HepG2 (cell line): ENCODE measurements around the gene CHD9. TPM values are rescaled to one million over a fixed set of nuclear protein-coding genes. Genes with fewer than 3 reads are reported as not detected.

Experiments
- ARNTL ChIP-seq: sonication (generic); formaldehyde crosslinking; IDR thresholded peaks from 2 replicates; pipeline ENCODE4 v1.4.0; 2020; ENCODE audit warnings: mild to moderate bottlenecking, missing genetic modification reagents
- ATAD3A ChIP-seq: sonication (generic); formaldehyde crosslinking; IDR thresholded peaks from 2 replicates; pipeline ENCODE4 v1.4.0; 2020; ENCODE audit warnings: missing genetic modification reagents
- BRCA1 ChIP-seq: sonication (generic); formaldehyde crosslinking; IDR thresholded peaks from 2 replicates; pipeline ENCODE4 v1.4.0; 2020; ENCODE audit warnings: missing genetic modification reagents
- EZH2 ChIP-seq: conservative IDR thresholded peaks from 2 replicates; pipeline ENCODE4 v1.6.1; 2012; ENCODE audit warnings: mild to moderate bottlenecking, low read depth, low read length, moderate library complexity
- GMEB1 ChIP-seq: sonication (generic); formaldehyde crosslinking; IDR thresholded peaks from 2 replicates; pipeline ENCODE4 v1.5.1; 2020; ENCODE audit warnings: missing genetic modification reagents, mild to moderate bottlenecking, borderline replicate concordance
- HINFP ChIP-seq: sonication (generic); formaldehyde crosslinking; IDR thresholded peaks from 2 replicates; pipeline ENCODE4 v1.4.0; 2020; ENCODE audit warnings: low read depth, mild to moderate bottlenecking, missing genetic modification reagents
- KDM5B ChIP-seq: sonication (generic); formaldehyde crosslinking; IDR thresholded peaks from 2 replicates; pipeline ENCODE4 v1.4.0; 2020; ENCODE audit warnings: missing genetic modification reagents, mild to moderate bottlenecking, borderline replicate concordance
- KLF11 ChIP-seq: IDR thresholded peaks from 2 replicates; pipeline ENCODE4 v1.6.1; 2016; ENCODE audit warnings: missing compliant biosample characterization
- LCORL ChIP-seq, 2 experiments: fragments of 450-650 bp in 1 of 2; sonication (generic) in 1 of 2; formaldehyde crosslinking in 1 of 2; IDR thresholded peaks; 2 replicates each; pipeline versions ENCODE4 v1.5.0 to v1.6.1; 2017 to 2020; ENCODE audit warnings: antibody characterized with exemption in 1 of 2, missing genetic modification reagents in 1 of 2
- MTA3 ChIP-seq: sonication (generic); formaldehyde crosslinking; IDR thresholded peaks from 2 replicates; pipeline ENCODE4 v1.4.0; 2020; ENCODE audit warnings: missing genetic modification reagents
- MZF1 ChIP-seq: sonication (generic); formaldehyde crosslinking; IDR thresholded peaks from 2 replicates; pipeline ENCODE4 v1.8.1; 2023; ENCODE audit warnings: mild to moderate bottlenecking, missing genetic modification reagents, borderline replicate concordance
- NAIF1 ChIP-seq: sonication (generic); formaldehyde crosslinking; IDR thresholded peaks from 2 replicates; pipeline ENCODE4 v1.5.0; 2020; ENCODE audit warnings: mild to moderate bottlenecking, missing genetic modification reagents, borderline replicate concordance
- NCOA5 ChIP-seq: sonication (generic); formaldehyde crosslinking; IDR thresholded peaks from 2 replicates; pipeline ENCODE4 v1.4.0; 2020; ENCODE audit warnings: missing genetic modification reagents
- POLR2AphosphoS5 ChIP-seq: IDR thresholded peaks from 2 replicates; pipeline ENCODE4 v1.6.1; 2012; ENCODE audit warnings: low read depth, low read length
- RCOR2 ChIP-seq: IDR thresholded peaks from 2 replicates; pipeline ENCODE4 v1.6.1; 2016; ENCODE audit warnings: missing biosample characterization, missing genetic modification reagents
- SMAD1 ChIP-seq: sonication (generic); formaldehyde crosslinking; IDR thresholded peaks from 2 replicates; pipeline ENCODE4 v1.4.0; 2020; ENCODE audit warnings: missing genetic modification reagents, low read depth, mild to moderate bottlenecking, borderline replicate concordance
- SNRNP70 ChIP-seq: fragments of 200-400 bp; formaldehyde crosslinking; IDR thresholded peaks from 2 replicates; pipeline ENCODE4 v1.6.1; 2017; ENCODE audit warnings: mild to moderate bottlenecking, low read depth, low read length, moderate library complexity
- SSRP1 ChIP-seq: IDR thresholded peaks from 2 replicates; pipeline ENCODE4 v1.6.1; 2016; ENCODE audit warnings: control low read depth
- TP53 ChIP-seq: sonication (generic); formaldehyde crosslinking; conservative IDR thresholded peaks from 2 replicates; pipeline ENCODE4 v1.4.0; 2020; ENCODE audit warnings: missing genetic modification reagents
- ZNF552 ChIP-seq: sonication (generic); formaldehyde crosslinking; IDR thresholded peaks from 2 replicates; pipeline ENCODE4 v1.9.0; 2022; ENCODE audit warnings: missing genetic modification reagents, mild to moderate bottlenecking, borderline replicate concordance
- ZNF713 ChIP-seq: sonication (generic); formaldehyde crosslinking; IDR thresholded peaks from 2 replicates; pipeline ENCODE4 v1.4.0; 2020; ENCODE audit warnings: mild to moderate bottlenecking, missing genetic modification reagents
- ZNF720 ChIP-seq: sonication (generic); formaldehyde crosslinking; IDR thresholded peaks from 2 replicates; pipeline ENCODE4 v1.4.0; 2020; ENCODE audit warnings: missing genetic modification reagents
- ZNF841 ChIP-seq: sonication (generic); formaldehyde crosslinking; IDR thresholded peaks from 2 replicates; pipeline ENCODE4 v1.8.1; 2023; ENCODE audit warnings: missing genetic modification reagents, borderline replicate concordance
- ZSCAN25 ChIP-seq: sonication (generic); formaldehyde crosslinking; IDR thresholded peaks from 2 replicates; pipeline ENCODE4 v1.8.0; 2022; ENCODE audit warnings: mild to moderate bottlenecking, missing genetic modification reagents
- polyA plus RNA-seq, 8 experiments: library from polyadenylated mRNA; depleted of rRNA in 3 of 8; stranded (reverse) in 7 of 8; unstranded in 1 of 8; fragments of >200 nt; fragmentation: Illumina TruSeq in 4 of 8; extraction: Trizol in 4 of 8; gene quantifications; 2 replicates each; pipeline versions ENCODE4 v1.2.1 to v1.2.3, GENCODE V29; 2011 to 2016; ENCODE audit warnings: low read depth in 4 of 8, missing spikeins in 1 of 8, mixed read lengths in 1 of 8; ENCODE audit not compliant: insufficient read depth in 1 of 8
- total RNA-seq, 5 experiments: library from RNA; depleted of rRNA; stranded (reverse); fragments of >200 nt; fragmentation: Illumina TruSeq; extraction: Trizol; gene quantifications; 2 replicates each; pipeline ENCODE4 v1.2.3, GENCODE V29; 2016; ENCODE audit warnings: low read depth in 1 of 5
- TF ChIP-seq, protein P1 (sequence below): sonication (generic); formaldehyde crosslinking; conservative IDR thresholded peaks from 2 replicates; pipeline ENCODE4 v1.4.0; 2020; ENCODE audit warnings: missing genetic modification reagents

CHD9 gene
- total and polyA plus RNA-seq, 2 of the 13 experiments (the other 11 are each of a cell fraction or from before 2014, with no cell fraction given), result 23.4 to 27.7 TPM

- peak; percentile 86 for TF ChIP-seq GMEB1 (CRISPR knock-in tag)
- no peak for TF ChIP-seq ARNTL (CRISPR knock-in tag)
- peak; percentile 87 for TF ChIP-seq KLF11 (CRISPR knock-in tag)
- TF ChIP-seq ZSCAN25 (CRISPR knock-in tag), result peak; percentile 80; the same call in 1 of the 2 replicates
- peak; percentile 99 for TF ChIP-seq KDM5B
- no peak; the same call in 1 of the 2 replicates for TF ChIP-seq ZNF720
- peak; percentile 13; the same call in 1 of the 2 replicates for TF ChIP-seq ATAD3A
- TF ChIP-seq LCORL (IDR thresholded peaks at IDR 0.05), result no peak
- peak; percentile 88 for TF ChIP-seq LCORL (CRISPR knock-in tag; IDR thresholded peaks at IDR 0.05)
- peak; percentile 85 for TF ChIP-seq TP53
- TF ChIP-seq NCOA5 (CRISPR knock-in tag), result no peak
- peak; percentile 89; the same call in 1 of the 2 replicates for TF ChIP-seq NAIF1 (CRISPR knock-in tag)
- peak; percentile 59 for TF ChIP-seq POLR2AphosphoS5
- no peak for TF ChIP-seq ZNF841 (CRISPR knock-in tag)
- no peak for TF ChIP-seq ZNF713 (CRISPR knock-in tag)
- peak; percentile 74; the same call in 1 of the 2 replicates for TF ChIP-seq SSRP1
- peak; percentile 59; the same call in 1 of the 2 replicates for TF ChIP-seq SMAD1 (CRISPR knock-in tag)
- TF ChIP-seq MTA3 (CRISPR knock-in tag), result no peak
- TF ChIP-seq EZH2, result no peak
- TF ChIP-seq HINFP (CRISPR knock-in tag), result peak; percentile 88
- TF ChIP-seq SNRNP70, result no peak
- TF ChIP-seq ZNF552 (CRISPR knock-in tag), result peak; percentile 67; the same call in 1 of the 2 replicates
- TF ChIP-seq BRCA1, result peak; percentile 94; the same call in 1 of the 2 replicates
- TF ChIP-seq, protein P1, sequence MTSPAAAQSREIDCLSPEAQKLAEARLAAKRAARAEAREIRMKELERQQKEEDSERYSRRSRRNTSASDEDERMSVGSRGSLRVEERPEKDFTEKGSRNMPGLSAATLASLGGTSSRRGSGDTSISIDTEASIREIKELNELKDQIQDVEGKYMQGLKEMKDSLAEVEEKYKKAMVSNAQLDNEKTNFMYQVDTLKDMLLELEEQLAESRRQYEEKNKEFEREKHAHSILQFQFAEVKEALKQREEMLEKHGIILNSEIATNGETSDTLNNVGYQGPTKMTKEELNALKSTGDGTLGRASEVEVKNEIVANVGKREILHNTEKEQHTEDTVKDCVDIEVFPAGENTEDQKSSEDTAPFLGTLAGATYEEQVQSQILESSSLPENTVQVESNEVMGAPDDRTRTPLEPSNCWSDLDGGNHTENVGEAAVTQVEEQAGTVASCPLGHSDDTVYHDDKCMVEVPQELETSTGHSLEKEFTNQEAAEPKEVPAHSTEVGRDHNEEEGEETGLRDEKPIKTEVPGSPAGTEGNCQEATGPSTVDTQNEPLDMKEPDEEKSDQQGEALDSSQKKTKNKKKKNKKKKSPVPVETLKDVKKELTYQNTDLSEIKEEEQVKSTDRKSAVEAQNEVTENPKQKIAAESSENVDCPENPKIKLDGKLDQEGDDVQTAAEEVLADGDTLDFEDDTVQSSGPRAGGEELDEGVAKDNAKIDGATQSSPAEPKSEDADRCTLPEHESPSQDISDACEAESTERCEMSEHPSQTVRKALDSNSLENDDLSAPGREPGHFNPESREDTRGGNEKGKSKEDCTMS (CRISPR knock-in tag), result 0 out of 2 replicates have a peak, but pooled peaks have one; percentile 12
- TF ChIP-seq MZF1, result no peak; the same call in 1 of the 2 replicates
- TF ChIP-seq RCOR2 (CRISPR knock-in tag), result peak; percentile 53; the same call in 1 of the 2 replicates
Observed at GRCh38 chr16:53054670-53055485, at the start of gene CHD9 (continued).
